Measurements from ENCODE around the gene WWOX.

Gene WWOX

DNA sequence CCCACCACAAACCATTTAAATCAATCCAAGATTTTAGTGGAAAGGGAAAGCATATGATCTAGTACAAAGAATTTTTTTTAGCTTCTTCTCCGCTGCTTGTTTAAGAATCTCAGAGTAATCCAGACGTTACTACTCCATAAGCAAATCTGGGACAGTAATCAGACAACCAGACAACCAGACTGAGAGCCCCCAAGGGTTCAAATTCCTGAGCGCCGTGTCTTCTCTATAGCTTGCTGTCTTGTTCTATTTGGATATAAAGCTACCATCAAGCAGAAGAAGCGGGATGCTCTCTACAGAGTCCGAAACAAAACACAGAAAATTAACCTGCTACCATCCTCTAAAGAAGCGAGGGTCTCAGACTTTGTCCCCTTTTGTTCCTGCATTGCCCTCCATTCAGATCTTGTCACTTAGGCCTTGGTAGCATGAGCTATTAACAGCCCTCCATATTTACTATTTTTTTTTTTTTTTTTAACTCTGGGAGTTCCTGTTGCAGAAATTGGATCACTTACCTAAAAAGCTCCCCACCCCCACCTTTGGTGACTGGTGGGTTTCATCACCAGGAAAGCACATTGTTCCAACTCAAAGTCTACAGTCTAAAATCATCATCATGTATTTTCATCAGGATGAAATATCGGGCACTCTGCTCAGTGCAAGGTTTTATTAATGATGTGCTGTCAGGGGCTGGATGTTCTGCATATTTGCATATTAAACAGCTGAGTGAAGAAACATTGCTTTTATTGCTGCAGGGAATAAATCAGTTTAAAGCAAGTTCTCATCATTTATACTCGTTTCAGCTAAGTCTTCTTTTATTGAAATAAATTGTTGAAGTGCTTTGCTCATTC, 576.7 kb downstream of the WWOX start:
- Histone ChIP-seq H3K4me1 (ENCODE audit: insufficient read depth, low read length) (no peaks in the 10 kb centered on the region), H3K9me3 (ENCODE audit: insufficient read depth, low read length, severe bottlenecking) (no peaks in the 10 kb centered on the region), H2AFZ (ENCODE audit: low read depth, low read length) (no peak overlapping the region), H3K4me3 (ENCODE audit: low read depth in 1 of 2, low read length in 2 of 2) (no peak overlapping the region), H4K20me1 (ENCODE audit: insufficient read depth, low read length) (no peaks in the 10 kb centered on the region), H3K79me2 (ENCODE audit: insufficient read depth, low read length) (no peaks in the 10 kb centered on the region), H3K4me2 (ENCODE audit: insufficient read depth, low read length) (no peak overlapping the region), H3K9ac (ENCODE audit: low read depth, low read length) (no peak overlapping the region), H3K36me3 (ENCODE audit: insufficient read depth, low read length) (no peaks in the 10 kb centered on the region), H3K27ac (ENCODE audit: low read length) (no peak overlapping the region), H3K27me3 (ENCODE audit: insufficient read depth, low read length, poor library complexity) (no peaks in the 10 kb centered on the region)
- DNase-seq, result no peak
- TF ChIP-seq EZH2 (IDR thresholded peaks at IDR 0.05; ENCODE audit: borderline replicate concordance, low read depth, low read length, severe bottlenecking), result no peak
- TF ChIP-seq, protein P1, sequence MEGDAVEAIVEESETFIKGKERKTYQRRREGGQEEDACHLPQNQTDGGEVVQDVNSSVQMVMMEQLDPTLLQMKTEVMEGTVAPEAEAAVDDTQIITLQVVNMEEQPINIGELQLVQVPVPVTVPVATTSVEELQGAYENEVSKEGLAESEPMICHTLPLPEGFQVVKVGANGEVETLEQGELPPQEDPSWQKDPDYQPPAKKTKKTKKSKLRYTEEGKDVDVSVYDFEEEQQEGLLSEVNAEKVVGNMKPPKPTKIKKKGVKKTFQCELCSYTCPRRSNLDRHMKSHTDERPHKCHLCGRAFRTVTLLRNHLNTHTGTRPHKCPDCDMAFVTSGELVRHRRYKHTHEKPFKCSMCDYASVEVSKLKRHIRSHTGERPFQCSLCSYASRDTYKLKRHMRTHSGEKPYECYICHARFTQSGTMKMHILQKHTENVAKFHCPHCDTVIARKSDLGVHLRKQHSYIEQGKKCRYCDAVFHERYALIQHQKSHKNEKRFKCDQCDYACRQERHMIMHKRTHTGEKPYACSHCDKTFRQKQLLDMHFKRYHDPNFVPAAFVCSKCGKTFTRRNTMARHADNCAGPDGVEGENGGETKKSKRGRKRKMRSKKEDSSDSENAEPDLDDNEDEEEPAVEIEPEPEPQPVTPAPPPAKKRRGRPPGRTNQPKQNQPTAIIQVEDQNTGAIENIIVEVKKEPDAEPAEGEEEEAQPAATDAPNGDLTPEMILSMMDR (IDR thresholded peaks at IDR 0.05; ENCODE audit: borderline replicate concordance, extremely low read depth, low read length, poor library complexity, severe bottlenecking), result no peak
- no peak for ATAC-seq (ENCODE audit: insufficient read depth, low read depth)

DNA sequence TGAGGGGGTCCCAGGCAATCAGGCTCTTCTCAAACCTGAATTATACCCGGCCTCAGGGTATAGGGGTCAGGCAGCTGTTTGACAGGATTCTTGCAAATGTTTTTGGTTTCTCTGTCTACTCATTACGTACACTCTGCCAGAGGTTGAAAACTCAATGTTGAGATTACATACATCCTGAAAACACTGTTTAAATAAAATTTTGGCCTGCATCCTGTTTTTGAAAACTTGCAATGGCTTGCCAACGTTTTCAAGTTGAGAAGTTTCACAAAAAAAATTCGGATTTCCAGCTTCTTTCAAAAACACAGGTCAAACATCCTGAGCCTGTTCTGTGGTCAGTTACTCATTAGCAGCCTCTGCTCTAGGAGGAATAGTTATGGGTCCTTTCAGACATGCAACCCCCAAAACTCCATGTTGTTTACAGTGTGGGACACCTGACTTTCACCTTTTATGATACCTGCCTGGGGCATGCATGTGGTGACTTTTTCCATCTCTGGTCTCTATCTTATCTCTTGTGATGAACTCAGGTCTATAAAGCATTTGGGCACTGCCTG, 577.8 kb downstream of the WWOX start:
- Histone ChIP-seq H2AFZ (ENCODE audit: low read depth, low read length) (no peak overlapping the region), H3K27ac (ENCODE audit: low read length) (no peak overlapping the region), H3K4me1 (ENCODE audit: insufficient read depth, low read length) (no peaks in the 10 kb centered on the region), H3K9ac (ENCODE audit: low read depth, low read length) (no peak overlapping the region), H3K27me3 (ENCODE audit: insufficient read depth, low read length, poor library complexity) (no peaks in the 10 kb centered on the region), H3K4me2 (ENCODE audit: insufficient read depth, low read length) (no peak overlapping the region), H3K4me3 (ENCODE audit: low read depth in 1 of 2, low read length in 2 of 2) (no peak overlapping the region), H4K20me1 (ENCODE audit: insufficient read depth, low read length) (no peaks in the 10 kb centered on the region), H3K36me3 (ENCODE audit: insufficient read depth, low read length) (no peaks in the 10 kb centered on the region), H3K9me3 (ENCODE audit: insufficient read depth, low read length, severe bottlenecking) (no peaks in the 10 kb centered on the region), H3K79me2 (ENCODE audit: insufficient read depth, low read length) (no peaks in the 10 kb centered on the region)
- TF ChIP-seq, protein P1 (IDR thresholded peaks at IDR 0.05; ENCODE audit: borderline replicate concordance, extremely low read depth, low read length, poor library complexity, severe bottlenecking), result no peak
- TF ChIP-seq EZH2 (IDR thresholded peaks at IDR 0.05; ENCODE audit: borderline replicate concordance, low read depth, low read length, severe bottlenecking), result no peak
- ATAC-seq (ENCODE audit: insufficient read depth, low read depth) (no peak), DNase-seq (no peak)

DNA sequence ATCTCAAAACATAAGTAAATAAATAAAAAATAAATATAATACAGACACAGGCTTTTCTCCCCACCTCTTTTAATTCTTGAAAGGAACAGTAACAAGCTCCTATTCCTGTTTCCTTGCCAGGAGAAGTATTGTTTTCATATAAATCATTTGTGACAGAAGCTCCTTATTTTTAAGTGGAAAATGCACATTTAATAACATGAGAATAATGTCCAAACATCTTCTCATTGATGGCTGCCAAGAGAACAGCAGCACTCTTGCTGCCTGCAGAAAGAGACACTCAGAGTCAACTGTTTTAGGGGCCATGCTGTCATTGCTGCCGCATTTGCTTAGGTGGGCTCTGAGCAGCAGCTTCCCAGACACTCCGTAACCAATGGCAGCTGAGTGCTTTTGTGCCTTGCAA, 580.1 kb downstream of the WWOX start:
- no peak for DNase-seq
- H3K4me2 ChIP-seq (ENCODE audit: insufficient read depth, low read length), result no peak overlapping the region
- H2AFZ ChIP-seq (ENCODE audit: low read depth, low read length), result no peak overlapping the region
- no peak for ATAC-seq (ENCODE audit: insufficient read depth, low read depth)
- no peak overlapping the region for H3K27ac ChIP-seq (ENCODE audit: low read length)
- TF ChIP-seq, protein P1 (IDR thresholded peaks at IDR 0.05; ENCODE audit: borderline replicate concordance, extremely low read depth, low read length, poor library complexity, severe bottlenecking), result no peak
- no peak for TF ChIP-seq EZH2 (IDR thresholded peaks at IDR 0.05; ENCODE audit: borderline replicate concordance, low read depth, low read length, severe bottlenecking)
- no peak overlapping the region for H3K9ac ChIP-seq (ENCODE audit: low read depth, low read length)
- H4K20me1 ChIP-seq (ENCODE audit: insufficient read depth, low read length), result 0 out of 2 replicates have a peak, but pooled peaks cover 4% of the 10 kb centered on the region
- no peaks in the 10 kb centered on the region for H3K4me1 ChIP-seq (ENCODE audit: insufficient read depth, low read length)
- no peaks in the 10 kb centered on the region for H3K9me3 ChIP-seq (ENCODE audit: insufficient read depth, low read length, severe bottlenecking)
- H3K79me2 ChIP-seq (ENCODE audit: insufficient read depth, low read length), result no peaks in the 10 kb centered on the region
- H3K27me3 ChIP-seq (ENCODE audit: insufficient read depth, low read length, poor library complexity), result no peaks in the 10 kb centered on the region
- H3K36me3 ChIP-seq (ENCODE audit: insufficient read depth, low read length), result no peaks in the 10 kb centered on the region
- H3K4me3 ChIP-seq (ENCODE audit: low read depth in 1 of 2, low read length in 2 of 2), result no peak overlapping the region
